Activated CD8-positive, alpha-beta memory T cell treated with anti-CD3 and anti-CD28 coated beads for 4 hours (primary cell): ENCODE measurements around the gene NRN1L.
"Not testable (repeated sequence)": the region's sequence is repeated elsewhere in the genome, so short reads cannot be mapped to it uniquely, and the experiment has no call there.

Experiments
- DNase-seq, 2 donors: peaks; one replicate each; pipeline ENCODE4 v3.0.0-alpha.2; 2020; ENCODE audit warnings: low read depth in 2 of 2

NRN1L gene

DNA sequence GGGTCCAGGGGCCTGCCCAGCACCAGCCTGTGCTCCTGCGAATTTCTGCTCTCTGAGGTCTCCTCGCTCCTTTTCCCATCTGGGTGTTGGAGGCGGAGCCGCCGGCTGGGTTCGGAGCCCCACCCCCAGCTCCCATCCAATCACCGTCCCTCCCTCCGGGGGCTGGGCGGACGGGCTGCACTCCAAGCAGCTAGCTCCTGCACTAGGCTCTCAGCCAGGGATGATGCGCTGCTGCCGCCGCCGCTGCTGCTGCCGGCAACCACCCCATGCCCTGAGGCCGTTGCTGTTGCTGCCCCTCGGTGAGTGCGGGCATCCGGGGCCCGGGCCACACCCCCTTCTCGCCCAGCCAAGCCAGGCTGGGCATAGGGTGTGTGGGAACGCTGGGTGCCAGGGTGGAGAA lies at the start of gene NRN1L:
Gene NRN1L (plus strand): TSS at position 202 of the 400 bp plus-strand sequence. CDS start 19 bp downstream, at position 221.
- no peak for DNase-seq

DNA sequence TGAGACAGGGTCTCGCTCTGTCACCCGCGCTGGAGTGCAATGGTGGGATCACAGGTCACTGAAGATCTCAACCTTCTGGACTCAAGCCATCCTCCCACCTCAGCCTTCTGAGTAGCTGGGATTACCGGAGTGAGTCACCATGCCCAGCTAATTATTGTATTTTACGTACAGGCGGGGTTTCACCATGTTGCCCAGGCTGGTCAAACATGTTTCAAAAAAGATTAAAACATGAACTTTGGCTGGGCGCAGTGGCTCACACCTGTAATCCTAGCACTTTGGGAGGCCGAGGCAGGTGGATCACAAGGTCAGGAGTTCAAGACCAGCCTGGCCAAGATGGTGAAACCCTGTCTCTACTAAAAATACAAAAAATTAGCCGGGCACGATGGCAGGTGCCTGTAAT lies 47.5 kb upstream of the NRN1L start:
- not testable (repeated sequence) for DNase-seq

DNA sequence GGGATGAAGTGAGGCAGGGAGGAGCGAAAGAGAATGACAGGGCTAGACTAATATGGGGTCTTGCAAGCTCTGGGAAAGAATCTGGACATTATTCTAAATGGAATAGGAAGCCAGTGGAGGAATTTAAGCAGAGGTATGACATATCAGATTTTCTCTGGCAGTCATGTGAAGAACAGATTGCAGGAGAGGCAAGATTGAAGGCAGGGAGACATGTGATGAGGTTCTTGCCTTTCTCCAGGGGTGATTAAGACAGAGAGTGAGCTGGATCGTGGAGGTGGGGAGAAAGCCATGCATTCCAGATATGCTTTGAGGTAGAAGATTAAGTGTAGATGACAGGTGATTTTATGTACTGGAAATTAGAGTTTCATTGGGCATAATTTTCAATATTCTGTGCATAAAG lies 46.9 kb upstream of the NRN1L start:
- no peak for DNase-seq

DNA sequence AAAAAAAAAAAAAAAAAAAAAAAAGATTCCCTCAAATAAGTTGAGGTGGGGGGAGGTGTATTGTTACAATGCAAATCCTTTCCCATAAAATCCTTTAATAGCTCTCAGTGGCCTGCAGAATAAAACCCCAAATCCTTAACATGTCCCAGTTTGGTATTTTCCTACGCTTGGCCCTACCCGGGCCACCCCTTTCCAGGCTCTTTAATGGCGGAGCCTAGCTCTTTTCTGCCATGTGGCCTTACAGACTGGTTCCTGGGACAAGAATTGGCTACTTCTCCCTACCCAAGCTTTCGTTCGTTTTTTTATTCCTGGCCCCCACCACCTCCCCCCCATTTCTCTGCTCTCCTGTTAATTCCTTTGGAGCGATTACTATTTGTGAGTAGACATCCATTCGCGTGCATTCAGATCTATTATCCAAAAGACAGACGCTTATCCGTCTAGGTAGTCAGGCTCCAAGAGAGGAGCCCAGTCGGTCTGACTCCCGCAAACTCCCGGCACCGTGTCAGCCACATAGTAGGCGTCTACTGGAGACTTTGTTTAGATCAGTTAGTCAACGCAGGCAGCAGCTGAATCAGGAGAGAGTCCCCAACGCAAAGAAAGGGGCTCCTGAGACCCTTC lies 43.4 kb upstream of the NRN1L start:
- no peak for DNase-seq

DNA sequence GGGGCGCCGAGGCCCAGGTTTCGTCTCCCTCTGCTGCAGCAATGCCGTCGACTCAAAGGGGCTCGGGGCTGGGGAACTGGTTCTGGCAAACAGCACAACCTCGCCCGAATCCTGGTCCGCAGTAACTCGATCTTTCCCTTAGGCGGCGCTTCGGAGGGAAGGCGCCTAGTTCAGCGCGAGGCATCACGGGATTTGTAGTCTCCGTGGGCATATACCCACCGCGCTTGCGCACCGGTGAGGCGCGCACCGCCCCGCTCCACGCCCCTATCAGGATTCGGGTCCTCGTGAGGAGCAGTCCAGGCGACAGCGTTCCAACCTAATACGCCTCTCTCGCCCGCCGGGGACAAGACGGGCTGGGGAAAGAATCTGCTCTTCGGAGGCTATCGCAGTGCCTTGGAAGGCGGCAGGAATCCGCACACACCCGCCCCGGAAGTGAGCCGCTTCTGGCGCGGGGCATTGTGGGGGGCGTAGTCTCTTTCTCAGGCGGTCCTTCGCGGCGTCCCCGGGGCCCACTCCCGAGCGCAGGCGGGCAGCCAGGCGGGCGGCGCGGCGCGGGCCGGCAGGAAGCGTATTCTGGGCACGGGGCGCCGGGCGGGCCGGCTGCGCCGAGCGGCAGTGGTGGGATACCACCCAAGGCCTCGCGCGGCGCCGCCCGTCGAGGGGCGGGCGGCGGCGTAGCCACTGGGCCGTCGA lies 42.7 kb upstream of the NRN1L start, which contains the start of gene THAP11:
Gene THAP11 (plus strand): TSS at position 505 of the 693 bp plus-strand sequence. CDS start 235 bp downstream, outside the sequence.
- DNase-seq: peak; percentile 85 to 92

DNA sequence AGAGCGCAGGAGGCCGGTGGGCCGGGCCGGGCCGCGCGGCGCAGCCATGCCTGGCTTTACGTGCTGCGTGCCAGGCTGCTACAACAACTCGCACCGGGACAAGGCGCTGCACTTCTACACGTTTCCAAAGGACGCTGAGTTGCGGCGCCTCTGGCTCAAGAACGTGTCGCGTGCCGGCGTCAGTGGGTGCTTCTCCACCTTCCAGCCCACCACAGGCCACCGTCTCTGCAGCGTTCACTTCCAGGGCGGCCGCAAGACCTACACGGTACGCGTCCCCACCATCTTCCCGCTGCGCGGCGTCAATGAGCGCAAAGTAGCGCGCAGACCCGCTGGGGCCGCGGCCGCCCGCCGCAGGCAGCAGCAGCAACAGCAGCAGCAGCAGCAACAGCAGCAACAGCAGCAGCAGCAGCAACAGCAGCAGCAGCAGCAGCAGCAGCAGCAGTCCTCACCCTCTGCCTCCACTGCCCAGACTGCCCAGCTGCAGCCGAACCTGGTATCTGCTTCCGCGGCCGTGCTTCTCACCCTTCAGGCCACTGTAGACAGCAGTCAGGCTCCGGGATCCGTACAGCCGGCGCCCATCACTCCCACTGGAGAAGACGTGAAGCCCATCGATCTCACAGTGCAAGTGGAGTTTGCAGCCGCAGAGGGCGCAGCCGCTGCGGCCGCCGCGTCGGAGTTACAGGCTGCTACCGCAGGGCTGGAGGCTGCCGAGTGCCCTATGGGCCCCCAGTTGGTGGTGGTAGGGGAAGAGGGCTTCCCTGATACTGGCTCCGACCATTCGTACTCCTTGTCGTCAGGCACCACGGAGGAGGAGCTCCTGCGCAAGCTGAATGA lies 42.0 kb upstream of the NRN1L start:
- peak; percentile 15 to 16 for DNase-seq

DNA sequence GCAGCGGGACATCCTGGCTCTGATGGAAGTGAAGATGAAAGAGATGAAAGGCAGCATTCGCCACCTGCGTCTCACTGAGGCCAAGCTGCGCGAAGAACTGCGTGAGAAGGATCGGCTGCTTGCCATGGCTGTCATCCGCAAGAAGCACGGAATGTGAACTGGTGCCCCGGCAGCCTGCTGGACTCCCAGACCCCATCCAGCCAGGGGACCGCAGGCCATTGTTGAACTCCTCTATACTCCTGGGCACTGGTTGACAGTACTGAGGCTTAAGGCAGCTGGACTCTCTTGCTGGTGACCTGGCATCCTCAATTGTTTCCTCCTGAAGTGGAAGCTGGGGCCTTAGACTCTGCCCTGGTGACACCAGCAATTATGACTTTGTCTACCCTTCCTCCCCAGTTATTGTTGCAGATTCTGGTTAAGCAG lies 41.3 kb upstream of the NRN1L start:
- no peak for DNase-seq

DNA sequence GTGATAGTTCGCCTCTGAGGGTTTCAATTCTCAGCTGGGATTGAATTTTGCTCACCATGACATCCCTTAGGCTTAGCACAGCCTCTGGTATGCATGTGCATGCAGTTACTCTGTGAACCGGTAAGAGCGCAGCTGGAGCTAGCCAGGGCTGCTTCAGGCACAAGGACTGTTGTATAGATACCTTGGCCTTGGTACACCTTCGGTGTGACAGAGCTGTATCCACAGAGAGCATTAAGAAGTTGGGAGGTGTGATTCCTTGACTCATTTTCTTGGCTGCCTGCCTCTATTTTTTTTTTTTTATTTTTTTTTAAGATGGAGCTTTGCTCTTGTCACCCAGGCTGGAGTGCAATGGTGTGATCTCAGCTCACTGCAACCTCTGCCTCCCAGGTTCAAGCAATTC lies 40.2 kb upstream of the NRN1L start:
- DNase-seq: no peak

DNA sequence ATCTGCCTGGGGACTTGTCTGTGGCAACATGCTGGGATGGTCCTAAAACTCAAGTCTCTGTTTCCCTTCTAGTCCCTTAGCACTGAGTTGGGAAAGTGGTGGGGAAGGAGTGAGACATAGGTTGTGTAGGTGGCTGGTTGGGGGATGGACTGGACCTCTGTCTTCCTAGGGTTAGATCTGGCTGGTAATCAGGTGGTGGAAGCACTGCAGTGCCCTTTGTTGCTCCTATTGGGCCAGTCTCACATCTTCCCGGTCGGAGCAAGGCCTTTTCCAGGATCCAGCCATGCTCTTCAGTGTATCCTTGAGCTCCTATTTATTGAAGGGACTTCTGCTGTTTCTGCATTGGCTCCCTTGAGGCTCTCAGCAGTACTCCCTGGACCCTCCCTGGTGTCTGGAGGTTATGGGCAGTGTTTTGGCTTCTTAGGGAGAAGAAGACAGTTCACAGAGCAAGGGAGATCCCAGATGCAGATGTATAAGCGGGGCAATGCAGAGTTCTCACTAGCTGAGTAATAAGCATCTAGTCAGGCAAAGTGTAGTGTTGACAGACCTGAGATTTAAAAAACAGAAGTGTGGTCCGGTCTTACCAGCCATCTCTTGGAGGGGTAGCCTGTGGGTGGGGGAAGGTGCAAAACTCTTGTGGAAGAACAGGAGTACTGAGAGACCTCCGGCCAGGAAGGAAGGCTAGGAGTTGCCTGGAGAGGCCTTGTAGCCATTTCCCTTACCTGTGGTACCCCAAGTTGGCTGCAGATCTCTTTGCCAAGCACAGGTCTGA lies 39.2 kb upstream of the NRN1L start:
- DNase-seq: no peak

DNA sequence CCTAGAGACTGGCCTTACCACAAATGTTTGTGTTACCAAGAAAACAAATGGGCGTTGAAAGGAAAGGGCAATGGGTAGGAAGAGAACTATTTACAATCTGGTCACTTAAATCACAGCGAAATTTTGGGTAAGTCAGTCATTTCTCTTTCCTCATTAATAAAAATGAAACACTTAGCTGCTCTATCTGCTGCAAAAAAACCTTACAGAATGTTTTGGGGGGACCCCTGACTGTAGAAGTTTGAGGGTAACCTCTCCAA lies 38.7 kb upstream of the NRN1L start:
- no peak for DNase-seq

DNA sequence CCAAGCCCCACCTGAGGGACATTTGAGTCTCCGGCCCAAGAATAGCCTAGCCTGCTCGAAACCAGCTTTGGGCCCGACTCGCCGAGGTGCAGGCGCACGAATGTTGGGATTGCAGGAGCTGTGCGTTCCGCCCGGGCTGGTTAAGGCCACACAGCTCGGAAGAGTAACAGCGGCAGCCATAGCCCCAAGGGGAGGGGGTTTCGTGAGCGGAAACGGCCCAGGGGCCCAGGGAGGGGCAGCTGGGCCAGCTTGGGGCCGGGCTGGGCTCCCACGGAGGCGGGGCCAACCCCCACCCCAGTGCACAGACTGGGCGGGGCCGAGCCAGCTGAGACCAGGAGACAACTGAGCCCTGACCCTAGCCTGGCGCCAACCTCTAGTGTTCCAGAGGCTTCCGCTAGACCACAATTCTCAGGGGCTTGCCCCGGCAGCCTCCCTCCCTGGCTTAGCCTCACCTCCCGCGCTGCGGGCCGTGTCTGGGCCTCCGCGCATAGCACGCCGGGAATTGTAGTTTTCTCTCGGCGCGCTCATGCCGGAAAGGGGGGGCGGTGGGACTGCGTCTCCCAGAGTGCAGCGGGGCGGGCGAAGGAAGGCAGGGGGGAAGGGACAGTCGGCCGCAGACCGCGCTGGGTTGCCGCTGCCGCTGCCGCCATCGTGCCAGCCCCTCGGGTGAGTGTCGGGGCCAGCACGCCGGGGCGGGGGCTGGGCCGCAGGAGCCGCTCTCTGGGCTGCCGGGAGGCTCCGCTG lies 38.2 kb upstream of the NRN1L start, which contains the start of gene NUTF2:
Gene NUTF2 (plus strand): TSS at position 614 of the 744 bp plus-strand sequence. CDS start 18,198 bp downstream, outside the sequence.
- DNase-seq: peak; percentile 90 to 91

DNA sequence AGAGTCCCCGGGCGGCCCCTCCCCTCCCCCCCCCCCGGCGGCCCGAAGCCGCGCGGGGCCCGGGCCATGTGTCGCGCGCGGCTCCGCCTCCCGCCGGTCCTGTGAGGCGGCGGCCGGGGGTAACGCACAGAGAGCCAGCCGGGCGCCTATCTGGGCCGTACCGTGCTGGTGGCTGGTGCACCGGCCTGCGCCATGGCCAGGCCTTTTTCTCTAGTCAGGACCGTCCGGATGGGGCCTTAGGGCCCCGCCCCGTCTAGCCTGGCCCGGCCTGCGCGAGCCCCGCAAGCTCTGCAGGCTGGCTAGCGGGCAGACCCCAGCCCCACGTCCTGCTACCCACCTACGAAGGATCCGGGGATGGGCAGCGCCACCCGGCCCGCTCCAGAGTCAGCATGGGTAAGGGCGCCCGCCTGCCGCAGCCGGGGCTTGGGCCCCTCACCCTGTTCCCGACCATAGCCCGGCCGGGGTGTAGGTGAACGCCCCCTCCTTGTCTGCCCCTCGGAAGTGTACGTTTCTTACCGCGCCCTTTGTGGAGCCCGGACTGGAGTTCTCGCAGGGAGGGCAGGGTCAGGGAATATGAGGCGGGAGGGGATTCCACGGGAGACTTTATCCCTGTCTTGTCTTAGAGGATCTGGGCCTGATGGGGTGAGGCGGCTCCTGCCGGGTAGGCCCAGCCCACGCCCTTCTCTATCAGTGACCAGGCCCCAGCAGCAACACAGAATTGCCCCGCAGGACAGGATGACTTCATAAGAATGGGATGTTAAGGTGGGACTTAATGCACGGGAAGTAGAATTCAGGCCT lies 37.4 kb upstream of the NRN1L start, which contains the start of gene CENPT:
Gene CENPT (minus strand): TSS at position 630 of the 798 bp plus-strand sequence. CDS start 13,834 bp downstream, outside the sequence.
- peak in 1 of 2 donors; percentile 10 for DNase-seq

DNA sequence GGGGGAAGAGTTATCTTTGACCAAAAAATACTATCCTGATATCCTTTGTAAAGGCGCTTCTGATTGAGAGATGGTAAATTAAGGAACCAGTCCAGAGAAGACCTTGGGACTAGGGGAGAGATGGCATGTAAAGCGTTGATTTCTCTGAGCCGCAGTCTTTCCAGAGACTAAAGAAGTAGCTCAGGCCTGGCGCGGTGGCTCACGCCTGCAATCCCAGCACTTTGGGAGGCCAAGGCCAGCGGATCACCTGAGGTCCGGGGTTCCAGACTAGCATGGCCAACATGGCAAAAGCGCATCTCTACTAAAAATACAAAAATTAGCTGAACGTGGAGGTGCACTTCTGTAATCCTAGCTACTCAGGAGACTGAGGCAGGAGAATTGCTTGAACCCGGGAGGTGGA lies 36.6 kb upstream of the NRN1L start:
- no peak for DNase-seq

DNA sequence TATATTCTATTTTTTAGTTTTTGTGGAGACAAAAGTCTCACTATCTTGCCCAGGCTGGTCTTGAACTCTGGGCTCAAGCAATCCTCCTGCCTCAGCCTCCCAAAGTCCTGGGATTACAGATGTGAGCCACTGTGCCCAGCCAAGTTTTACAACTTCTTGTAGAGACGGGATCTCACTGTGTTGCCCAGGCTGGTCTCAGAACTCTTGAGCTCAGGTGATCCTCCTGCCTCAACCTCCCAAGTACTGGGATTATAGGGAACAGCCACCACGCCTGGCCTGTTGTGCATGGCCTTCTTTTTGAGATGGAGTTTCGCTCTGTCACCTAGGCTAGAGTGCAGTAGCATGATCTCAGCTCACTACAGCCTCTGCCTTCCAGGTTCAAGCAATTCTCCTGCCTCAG lies 31.0 kb upstream of the NRN1L start:
- no peak for DNase-seq

DNA sequence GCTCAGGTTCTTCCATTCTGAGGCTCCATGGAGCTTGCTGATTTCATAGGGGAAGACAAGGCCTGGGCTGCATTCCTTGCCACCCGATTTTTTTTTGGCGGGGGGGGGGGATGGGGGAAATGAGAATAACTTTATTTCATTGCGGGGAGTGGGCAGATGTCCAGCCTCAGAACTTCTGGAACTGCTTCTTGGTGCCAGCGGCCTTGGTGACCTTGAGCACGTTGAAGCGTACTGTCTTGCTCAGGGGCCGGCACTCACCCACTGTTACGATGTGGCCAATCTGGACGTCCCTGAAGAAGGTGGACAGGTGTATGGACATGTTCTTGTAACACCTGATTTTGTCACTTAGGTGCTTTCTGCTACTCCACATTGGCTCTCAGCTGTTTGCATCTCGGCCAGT lies 28.9 kb upstream of the NRN1L start:
- no peak for DNase-seq

DNA sequence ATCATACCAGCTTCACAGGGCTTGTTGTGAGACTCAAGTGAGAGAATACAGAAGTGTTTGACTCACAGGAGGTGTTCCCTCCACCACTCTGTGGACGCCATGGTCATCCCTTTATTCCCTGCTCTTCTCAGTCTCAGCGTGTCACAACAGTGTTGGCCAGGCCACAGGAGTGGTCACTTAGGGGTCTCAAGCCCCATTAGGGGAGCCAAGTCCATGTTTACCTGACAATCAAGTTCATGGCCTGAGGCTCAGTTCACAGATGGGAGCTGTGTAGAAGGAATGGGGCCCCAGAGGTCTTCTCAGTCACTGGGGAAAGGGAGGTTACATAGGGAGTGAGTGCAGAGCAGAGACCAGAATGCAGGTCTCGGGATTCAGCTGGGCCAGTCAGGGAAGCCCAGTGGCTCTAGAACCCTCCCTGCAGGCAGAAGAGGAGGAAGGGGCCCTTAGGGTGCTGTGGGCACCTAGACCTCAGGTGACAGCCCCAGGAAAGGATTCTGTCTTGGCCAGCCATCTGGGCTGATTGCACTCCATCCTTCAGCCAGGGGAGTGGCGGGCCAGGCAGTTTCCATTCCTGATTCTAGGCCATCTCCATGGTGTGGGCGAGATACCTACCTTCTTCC lies 27.6 kb upstream of the NRN1L start:
- DNase-seq: no peak

DNA sequence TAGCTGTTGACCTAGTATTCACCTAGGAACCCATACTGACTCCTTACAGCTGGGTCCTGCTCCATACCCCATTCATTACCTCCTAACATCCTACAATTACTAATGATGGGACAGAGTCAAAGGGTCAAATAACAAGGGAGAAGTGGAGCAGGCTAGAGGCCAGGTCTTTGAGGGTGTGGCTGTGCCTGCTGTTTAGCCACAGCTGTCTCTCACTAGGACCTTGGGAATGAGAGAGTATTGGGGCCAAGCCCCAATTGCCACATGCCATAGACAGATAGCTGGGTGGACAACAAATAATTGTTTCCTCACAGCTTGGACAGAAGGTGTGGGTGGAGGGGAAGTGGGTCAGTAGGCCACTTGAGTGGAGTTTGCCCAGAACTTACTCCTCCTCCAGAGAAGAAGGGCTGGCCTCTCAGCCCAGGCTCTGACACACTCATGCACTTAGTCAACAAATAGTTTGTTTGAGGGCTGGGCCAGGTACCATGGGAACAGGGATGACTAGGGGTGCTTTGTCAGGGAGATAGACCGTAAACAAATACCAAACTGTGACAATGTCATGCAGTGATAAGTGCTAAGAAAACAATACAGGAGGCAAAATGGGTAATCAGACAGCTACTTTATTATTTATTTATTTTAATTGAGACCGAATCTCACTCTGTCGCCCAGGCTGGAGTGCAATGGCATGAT lies 27.0 kb upstream of the NRN1L start:
- DNase-seq: no peak

DNA sequence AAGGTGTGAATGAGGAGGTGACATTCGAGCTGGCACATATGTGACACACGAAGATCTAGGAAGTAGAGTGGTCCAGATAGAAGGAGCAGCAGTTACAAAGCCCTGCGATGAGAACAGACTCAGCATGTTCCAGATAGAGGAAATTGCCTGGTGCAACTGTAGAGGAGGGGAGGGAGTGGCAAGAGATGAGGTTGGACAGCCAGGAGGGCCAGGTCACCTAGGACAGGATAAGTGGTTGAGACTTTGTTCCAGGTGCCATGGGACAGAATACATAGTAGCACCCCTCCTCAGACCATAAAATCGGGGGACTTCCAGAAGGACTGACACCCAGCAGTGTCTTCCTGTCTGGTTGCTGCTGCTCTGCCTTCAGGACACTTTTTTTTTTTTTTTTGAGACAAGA lies 26.2 kb upstream of the NRN1L start:
- no peak for DNase-seq
